Parathyroid adenoma (tissue), 2 donors: ENCODE results near the gene TRAPPC2L.

ENCODE experiments used
- H2AFZ ChIP-seq: fragments of 300-600 bp; sonication (generic); one replicate; pipeline ENCODE4 v1.7.0; 2017; ENCODE audit warnings: antibody characterized with exemption, mild to moderate bottlenecking
- H3K27ac ChIP-seq: fragments of 300-600 bp; sonication (generic); one replicate; pipeline ENCODE4 v1.7.0; 2017
- H3K27me3 ChIP-seq: fragments of 300-600 bp; sonication (generic); one replicate; pipeline ENCODE4 v1.7.0; 2017; ENCODE audit warnings: low read length; ENCODE audit not compliant: control insufficient read depth, insufficient read depth
- H3K36me3 ChIP-seq: fragments of 300-600 bp; sonication (generic); one replicate; pipeline ENCODE4 v1.7.0; 2017; ENCODE audit warnings: low read length; ENCODE audit not compliant: control insufficient read depth, insufficient read depth
- H3K4me1 ChIP-seq: fragments of 300-600 bp; sonication (generic); one replicate; pipeline ENCODE4 v1.7.0; 2017; ENCODE audit warnings: control low read depth
- H3K4me2 ChIP-seq: fragments of 300-600 bp; sonication (generic); one replicate; pipeline ENCODE4 v1.7.0; 2017; ENCODE audit warnings: low read length
- H3K4me3 ChIP-seq: fragments of 300-600 bp; sonication (generic); one replicate; pipeline ENCODE4 v1.7.0; 2017; ENCODE audit warnings: low read depth, low read length
- H3K79me2 ChIP-seq: fragments of 300-600 bp; sonication (generic); one replicate; pipeline ENCODE4 v1.7.0; 2017; ENCODE audit warnings: control low read depth
- H3K9ac ChIP-seq: fragments of 300-600 bp; sonication (generic); one replicate; pipeline ENCODE4 v1.7.0; 2017; ENCODE audit warnings: mild to moderate bottlenecking
- H3K9me3 ChIP-seq: fragments of 300-600 bp; sonication (generic); one replicate; pipeline ENCODE4 v1.7.0; 2017; ENCODE audit warnings: low read length; ENCODE audit not compliant: control insufficient read depth
- CTCF ChIP-seq: fragments of 300-600 bp; sonication (generic); IDR thresholded peaks from one replicate; pipeline ENCODE4 v1.7.0; 2017; ENCODE audit warnings: antibody characterized with exemption, mild to moderate bottlenecking
- donor health status: primary hyperparathyroidism.

The TRAPPC2L gene

GRCh38 chr16:88907768-88908167 is 50.8 kb downstream of the TRAPPC2L start:
- no peaks in the 10 kb centered on the region for H3K9me3 ChIP-seq
- H3K27me3 ChIP-seq, result no peaks in the 10 kb centered on the region
- H3K4me2 ChIP-seq, result no peak overlapping the region
- no peak overlapping the region for H3K27ac ChIP-seq
- H3K36me3 ChIP-seq, result no peaks in the 10 kb centered on the region
- no peaks in the 10 kb centered on the region for H3K4me1 ChIP-seq
- no peak for TF ChIP-seq CTCF
- no peak overlapping the region for H2AFZ ChIP-seq
- H3K4me3 ChIP-seq, result no peak overlapping the region
- H3K9ac ChIP-seq, result no peak overlapping the region
- no peaks in the 10 kb centered on the region for H3K79me2 ChIP-seq

GRCh38 chr16:88908307-88908706 is 51.4 kb downstream of the TRAPPC2L start:
- Histone ChIP-seq H3K27me3 (no peaks in the 10 kb centered on the region), H3K27ac (no peak overlapping the region), H3K4me1 (no peaks in the 10 kb centered on the region), H3K9ac (no peak overlapping the region), H3K36me3 (no peaks in the 10 kb centered on the region), H3K4me3 (no peak overlapping the region), H3K9me3 (no peaks in the 10 kb centered on the region), H2AFZ (no peak overlapping the region), H3K79me2 (no peaks in the 10 kb centered on the region), H3K4me2 (no peak overlapping the region)
- TF ChIP-seq CTCF, result no peak

GRCh38 chr16:88909431-88910210 is 52.7 kb downstream of the TRAPPC2L start:
- Histone ChIP-seq H3K79me2 (no peaks in the 10 kb centered on the region), H3K4me2 (no peak overlapping the region), H3K4me1 (no peaks in the 10 kb centered on the region), H3K9me3 (no peaks in the 10 kb centered on the region), H3K27me3 (no peaks in the 10 kb centered on the region), H3K9ac (no peak overlapping the region), H3K36me3 (no peaks in the 10 kb centered on the region), H3K4me3 (no peak overlapping the region), H3K27ac (no peak overlapping the region), H2AFZ (no peak overlapping the region)
- no peak for TF ChIP-seq CTCF

GRCh38 chr16:88910284-88911135 is 53.6 kb downstream of the TRAPPC2L start:
- Histone ChIP-seq H3K36me3 (no peaks in the 10 kb centered on the region), H3K4me2 (no peak overlapping the region), H3K9me3 (no peaks in the 10 kb centered on the region), H3K27ac (no peak overlapping the region), H2AFZ (no peak overlapping the region), H3K9ac (no peak overlapping the region), H3K27me3 (no peaks in the 10 kb centered on the region), H3K4me3 (no peak overlapping the region), H3K4me1 (no peaks in the 10 kb centered on the region), H3K79me2 (no peaks in the 10 kb centered on the region)
- no peak for TF ChIP-seq CTCF
